SHP77 (cell line): Measurements from ENCODE around the gene GATB.

Experiments used
- DNase-seq, 2 experiments: peaks; one replicate each; lab custom pipeline; 2025; lab: John Stamatoyannopoulos, UW

GATB gene

GRCh38 chr4:151729731-151730559 is 30.9 kb downstream of the GATB start:
- DNase-seq: no peak

- DNase-seq: no peak
Observed at GRCh38 chr4:151728679-151729078, 32.1 kb downstream of the GATB start.

- no peak for DNase-seq
Observed at GRCh38 chr4:151728006-151728405, 32.8 kb downstream of the GATB start.

GRCh38 chr4:151727365-151727764 is 33.4 kb downstream of the GATB start:
- DNase-seq: no peak

- DNase-seq: no peak
Observed at GRCh38 chr4:151725087-151725486, 35.7 kb downstream of the GATB start.

GRCh38 chr4:151721916-151722315 is 38.9 kb downstream of the GATB start:
- DNase-seq: no peak

GRCh38 chr4:151721466-151721865 is 39.3 kb downstream of the GATB start:
- no peak for DNase-seq

- no peak for DNase-seq
Observed at GRCh38 chr4:151719956-151720334, 40.9 kb downstream of the GATB start.

GRCh38 chr4:151718984-151719955 is 41.5 kb downstream of the GATB start:
- no peak for DNase-seq

- DNase-seq: no peak
Observed at GRCh38 chr4:151717909-151718628, 42.7 kb downstream of the GATB start.

GRCh38 chr4:151717314-151717713 is 43.5 kb downstream of the GATB start:
- DNase-seq: no peak

GRCh38 chr4:151716324-151716723 is 44.5 kb downstream of the GATB start:
- DNase-seq: no peak

GRCh38 chr4:151715881-151716280 is 44.9 kb downstream of the GATB start:
- DNase-seq: no peak

- DNase-seq: no peak
Observed at GRCh38 chr4:151712777-151713176, 48.0 kb downstream of the GATB start.

GRCh38 chr4:151711646-151712045 is 49.2 kb downstream of the GATB start:
- DNase-seq: no peak

GRCh38 chr4:151709587-151709986 is 51.2 kb downstream of the GATB start:
- no peak for DNase-seq

- no peak for DNase-seq
Observed at GRCh38 chr4:151709071-151709470, 51.7 kb downstream of the GATB start.

GRCh38 chr4:151708100-151708499 is 52.7 kb downstream of the GATB start:
- DNase-seq: no peak

- no peak for DNase-seq
Observed at GRCh38 chr4:151703401-151703800, 57.4 kb downstream of the GATB start.

- no peak for DNase-seq
Observed at GRCh38 chr4:151702256-151702655, 58.6 kb downstream of the GATB start.

- DNase-seq: no peak
Observed at GRCh38 chr4:151700566-151701316, 60.1 kb downstream of the GATB start.

- DNase-seq: no peak
Observed at GRCh38 chr4:151698213-151698612, 62.6 kb downstream of the GATB start.
